SK-N-SH (cell line): Measurements from ENCODE around the gene RUNDC3A.

Experiments used
- EP300 ChIP-seq, 2 experiments: IDR thresholded peaks; 2 replicates each; pipeline versions ENCODE4 v1.4.0 to v1.6.1; 2012; ENCODE audit warnings: borderline replicate concordance in 1 of 2, low read depth in 1 of 2, low read length in 1 of 2
- MXI1 ChIP-seq: IDR thresholded peaks from 2 replicates; pipeline ENCODE4 v1.6.1; 2012; ENCODE audit warnings: mild to moderate bottlenecking, low read depth, low read length, improper control_type of control experiment
- NRF1 ChIP-seq: IDR thresholded peaks from 2 replicates; pipeline ENCODE4 v1.6.1; 2012; ENCODE audit warnings: low read depth, mild to moderate bottlenecking, low read length
- POLR2AphosphoS5 ChIP-seq: IDR thresholded peaks from 2 replicates; pipeline ENCODE4 v1.6.1; 2012; ENCODE audit warnings: low read depth, low read length
- RFX5 ChIP-seq: IDR thresholded peaks from 2 replicates; pipeline ENCODE4 v1.6.1; 2012; ENCODE audit warnings: mild to moderate bottlenecking, improper control_type of control experiment, low read length
- TCF12 ChIP-seq: IDR thresholded peaks from 2 replicates; pipeline ENCODE4 v1.4.0; 2012
- YY1 ChIP-seq: IDR thresholded peaks from 2 replicates; pipeline ENCODE4 v1.4.0; 2012; ENCODE audit warnings: low read depth, mild to moderate bottlenecking
- TF ChIP-seq, protein P1 (sequence below): fragments of 200-600 bp; sonication (generic); IDR thresholded peaks from 2 replicates; pipeline ENCODE4 v1.6.1; 2017; ENCODE audit warnings: antibody characterized with exemption, mild to moderate bottlenecking, moderate library complexity
- TF ChIP-seq, protein P2 (sequence below): IDR thresholded peaks from 2 replicates; pipeline ENCODE4 v1.6.1; 2012; ENCODE audit warnings: mild to moderate bottlenecking, low read depth, low read length, moderate library complexity
- TF ChIP-seq, protein P3 (sequence below): IDR thresholded peaks from 2 replicates; pipeline ENCODE4 v1.4.0; 2012; ENCODE audit warnings: low read depth, borderline replicate concordance
- TF ChIP-seq, protein P4 (sequence below): IDR thresholded peaks from 2 replicates; pipeline ENCODE4 v1.4.0; 2012; ENCODE audit warnings: low read depth, borderline replicate concordance
- TF ChIP-seq, protein P5 (sequence below): IDR thresholded peaks from 2 replicates; pipeline ENCODE4 v1.4.0; 2012; ENCODE audit warnings: low read depth
- TF ChIP-seq, protein P6 (sequence below): fragments of 150-350 bp; IDR thresholded peaks from 2 replicates; pipeline ENCODE4 v1.6.1; 2017; ENCODE audit warnings: antibody characterized with exemption, low read length, low read depth, borderline replicate concordance

DNA sequence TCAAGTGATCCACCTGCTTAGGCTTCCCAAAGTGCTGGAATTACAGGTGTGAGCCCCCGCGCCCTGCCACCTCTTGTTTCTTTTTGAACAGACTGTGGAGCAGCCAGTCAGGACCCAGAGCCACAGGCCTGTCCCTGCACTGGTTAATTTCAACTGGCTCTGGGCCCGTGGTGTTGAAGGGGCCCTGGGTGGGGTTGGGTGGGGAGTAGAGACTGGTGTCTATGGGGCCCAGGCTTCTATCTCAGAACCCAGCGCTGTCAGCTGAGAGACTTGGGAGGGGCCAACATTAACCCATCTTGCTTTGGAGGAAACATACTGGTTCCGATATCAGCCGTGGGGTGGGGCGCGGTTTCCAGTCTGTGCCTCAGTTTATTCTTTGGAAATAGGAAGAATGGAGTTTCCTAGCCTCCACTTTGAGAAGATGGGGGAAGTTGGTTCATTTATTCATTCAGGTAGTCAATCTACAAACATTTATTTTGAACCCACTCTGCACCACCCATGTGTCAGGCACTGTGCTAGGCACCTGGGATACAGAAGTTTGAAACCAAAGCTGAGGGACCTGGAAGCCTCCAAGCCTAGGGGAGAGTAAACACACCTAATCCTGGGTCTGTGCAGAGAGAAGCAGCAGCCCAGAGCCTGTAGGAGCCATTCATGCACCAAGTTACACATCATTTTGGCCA, 24.9 kb upstream of the RUNDC3A start:
- no peak for TF ChIP-seq MXI1
- TF ChIP-seq, protein P1, sequence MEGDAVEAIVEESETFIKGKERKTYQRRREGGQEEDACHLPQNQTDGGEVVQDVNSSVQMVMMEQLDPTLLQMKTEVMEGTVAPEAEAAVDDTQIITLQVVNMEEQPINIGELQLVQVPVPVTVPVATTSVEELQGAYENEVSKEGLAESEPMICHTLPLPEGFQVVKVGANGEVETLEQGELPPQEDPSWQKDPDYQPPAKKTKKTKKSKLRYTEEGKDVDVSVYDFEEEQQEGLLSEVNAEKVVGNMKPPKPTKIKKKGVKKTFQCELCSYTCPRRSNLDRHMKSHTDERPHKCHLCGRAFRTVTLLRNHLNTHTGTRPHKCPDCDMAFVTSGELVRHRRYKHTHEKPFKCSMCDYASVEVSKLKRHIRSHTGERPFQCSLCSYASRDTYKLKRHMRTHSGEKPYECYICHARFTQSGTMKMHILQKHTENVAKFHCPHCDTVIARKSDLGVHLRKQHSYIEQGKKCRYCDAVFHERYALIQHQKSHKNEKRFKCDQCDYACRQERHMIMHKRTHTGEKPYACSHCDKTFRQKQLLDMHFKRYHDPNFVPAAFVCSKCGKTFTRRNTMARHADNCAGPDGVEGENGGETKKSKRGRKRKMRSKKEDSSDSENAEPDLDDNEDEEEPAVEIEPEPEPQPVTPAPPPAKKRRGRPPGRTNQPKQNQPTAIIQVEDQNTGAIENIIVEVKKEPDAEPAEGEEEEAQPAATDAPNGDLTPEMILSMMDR = no peak
- TF ChIP-seq RFX5 = no peak
- TF ChIP-seq, protein P2, sequence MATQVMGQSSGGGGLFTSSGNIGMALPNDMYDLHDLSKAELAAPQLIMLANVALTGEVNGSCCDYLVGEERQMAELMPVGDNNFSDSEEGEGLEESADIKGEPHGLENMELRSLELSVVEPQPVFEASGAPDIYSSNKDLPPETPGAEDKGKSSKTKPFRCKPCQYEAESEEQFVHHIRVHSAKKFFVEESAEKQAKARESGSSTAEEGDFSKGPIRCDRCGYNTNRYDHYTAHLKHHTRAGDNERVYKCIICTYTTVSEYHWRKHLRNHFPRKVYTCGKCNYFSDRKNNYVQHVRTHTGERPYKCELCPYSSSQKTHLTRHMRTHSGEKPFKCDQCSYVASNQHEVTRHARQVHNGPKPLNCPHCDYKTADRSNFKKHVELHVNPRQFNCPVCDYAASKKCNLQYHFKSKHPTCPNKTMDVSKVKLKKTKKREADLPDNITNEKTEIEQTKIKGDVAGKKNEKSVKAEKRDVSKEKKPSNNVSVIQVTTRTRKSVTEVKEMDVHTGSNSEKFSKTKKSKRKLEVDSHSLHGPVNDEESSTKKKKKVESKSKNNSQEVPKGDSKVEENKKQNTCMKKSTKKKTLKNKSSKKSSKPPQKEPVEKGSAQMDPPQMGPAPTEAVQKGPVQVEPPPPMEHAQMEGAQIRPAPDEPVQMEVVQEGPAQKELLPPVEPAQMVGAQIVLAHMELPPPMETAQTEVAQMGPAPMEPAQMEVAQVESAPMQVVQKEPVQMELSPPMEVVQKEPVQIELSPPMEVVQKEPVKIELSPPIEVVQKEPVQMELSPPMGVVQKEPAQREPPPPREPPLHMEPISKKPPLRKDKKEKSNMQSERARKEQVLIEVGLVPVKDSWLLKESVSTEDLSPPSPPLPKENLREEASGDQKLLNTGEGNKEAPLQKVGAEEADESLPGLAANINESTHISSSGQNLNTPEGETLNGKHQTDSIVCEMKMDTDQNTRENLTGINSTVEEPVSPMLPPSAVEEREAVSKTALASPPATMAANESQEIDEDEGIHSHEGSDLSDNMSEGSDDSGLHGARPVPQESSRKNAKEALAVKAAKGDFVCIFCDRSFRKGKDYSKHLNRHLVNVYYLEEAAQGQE = no peak
- TF ChIP-seq, protein P3, sequence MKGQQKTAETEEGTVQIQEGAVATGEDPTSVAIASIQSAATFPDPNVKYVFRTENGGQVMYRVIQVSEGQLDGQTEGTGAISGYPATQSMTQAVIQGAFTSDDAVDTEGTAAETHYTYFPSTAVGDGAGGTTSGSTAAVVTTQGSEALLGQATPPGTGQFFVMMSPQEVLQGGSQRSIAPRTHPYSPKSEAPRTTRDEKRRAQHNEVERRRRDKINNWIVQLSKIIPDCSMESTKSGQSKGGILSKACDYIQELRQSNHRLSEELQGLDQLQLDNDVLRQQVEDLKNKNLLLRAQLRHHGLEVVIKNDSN = no peak
- TF ChIP-seq, protein P4, sequence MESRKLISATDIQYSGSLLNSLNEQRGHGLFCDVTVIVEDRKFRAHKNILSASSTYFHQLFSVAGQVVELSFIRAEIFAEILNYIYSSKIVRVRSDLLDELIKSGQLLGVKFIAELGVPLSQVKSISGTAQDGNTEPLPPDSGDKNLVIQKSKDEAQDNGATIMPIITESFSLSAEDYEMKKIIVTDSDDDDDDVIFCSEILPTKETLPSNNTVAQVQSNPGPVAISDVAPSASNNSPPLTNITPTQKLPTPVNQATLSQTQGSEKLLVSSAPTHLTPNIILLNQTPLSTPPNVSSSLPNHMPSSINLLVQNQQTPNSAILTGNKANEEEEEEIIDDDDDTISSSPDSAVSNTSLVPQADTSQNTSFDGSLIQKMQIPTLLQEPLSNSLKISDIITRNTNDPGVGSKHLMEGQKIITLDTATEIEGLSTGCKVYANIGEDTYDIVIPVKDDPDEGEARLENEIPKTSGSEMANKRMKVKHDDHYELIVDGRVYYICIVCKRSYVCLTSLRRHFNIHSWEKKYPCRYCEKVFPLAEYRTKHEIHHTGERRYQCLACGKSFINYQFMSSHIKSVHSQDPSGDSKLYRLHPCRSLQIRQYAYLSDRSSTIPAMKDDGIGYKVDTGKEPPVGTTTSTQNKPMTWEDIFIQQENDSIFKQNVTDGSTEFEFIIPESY = no peak
- TF ChIP-seq NRF1 = no peak
- no peak for TF ChIP-seq YY1
- TF ChIP-seq, protein P5, sequence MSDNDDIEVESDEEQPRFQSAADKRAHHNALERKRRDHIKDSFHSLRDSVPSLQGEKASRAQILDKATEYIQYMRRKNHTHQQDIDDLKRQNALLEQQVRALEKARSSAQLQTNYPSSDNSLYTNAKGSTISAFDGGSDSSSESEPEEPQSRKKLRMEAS = no peak
- TF ChIP-seq POLR2AphosphoS5 = no peak
- TF ChIP-seq TCF12 = no peak
- TF ChIP-seq EP300 (IDR thresholded peaks at IDR 0.05; ENCODE audit: borderline replicate concordance in 1 of 2, low read depth in 1 of 2, low read length in 1 of 2) = no peak
- TF ChIP-seq, protein P6, sequence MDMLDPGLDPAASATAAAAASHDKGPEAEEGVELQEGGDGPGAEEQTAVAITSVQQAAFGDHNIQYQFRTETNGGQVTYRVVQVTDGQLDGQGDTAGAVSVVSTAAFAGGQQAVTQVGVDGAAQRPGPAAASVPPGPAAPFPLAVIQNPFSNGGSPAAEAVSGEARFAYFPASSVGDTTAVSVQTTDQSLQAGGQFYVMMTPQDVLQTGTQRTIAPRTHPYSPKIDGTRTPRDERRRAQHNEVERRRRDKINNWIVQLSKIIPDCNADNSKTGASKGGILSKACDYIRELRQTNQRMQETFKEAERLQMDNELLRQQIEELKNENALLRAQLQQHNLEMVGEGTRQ = no peak
